Panc1 (cell line): Measurements from ENCODE around the gene TRERF1. TPM values are rescaled to one million over a fixed set of nuclear protein-coding genes. Genes with fewer than 3 reads are reported as not detected.

ENCODE experiments used
- ATAC-seq: fragments of 200-7000 bp; cut with Tn5 transposase; 2 replicates; pipeline ENCODE4 v1.9.1; 2020; ENCODE audit warnings: mild to moderate bottlenecking, moderate library complexity
- BruUV-seq: library from RNA; stranded (reverse); fragments of 400-500 nt; replicated peaks from 2 replicates; lab custom pipeline; 2021; lab: Mats Ljungman, UMichigan
- CTCF ChIA-PET: fragments of 300-600 bp; sonication (Branson Sonifier 250); formaldehyde crosslinking; loops from one replicate; lab custom pipeline; 2022; ENCODE audit warnings: antibody characterized with exemption; lab: Charles Lee
- POLR2A ChIA-PET: fragments of 300-600 bp; sonication (Branson Sonifier 250); formaldehyde crosslinking; loops from one replicate; lab custom pipeline; 2022; ENCODE audit warnings: antibody characterized with exemption; lab: Charles Lee
- DNase-seq: peaks from one replicate; pipeline ENCODE4 v3.0.0-alpha.2; 2010; ENCODE audit warnings: low read depth, low spot score
- H3K27ac ChIP-seq: 2 replicates; pipeline ENCODE4 v1.5.1; 2011; ENCODE audit warnings: mild to moderate bottlenecking, low read length, inconsistent platforms
- H3K27me3 ChIP-seq: fragments of 200-500 bp; sonication (Bioruptor generic); 2 replicates; pipeline ENCODE4 v1.6.0; 2014; ENCODE audit warnings: low read length, inconsistent platforms; ENCODE audit not compliant: control insufficient read depth, insufficient read depth
- H3K36me3 ChIP-seq: fragments of 200-500 bp; sonication (Bioruptor generic); 2 replicates; pipeline ENCODE4 v1.5.1; 2014; ENCODE audit warnings: inconsistent platforms, mild to moderate bottlenecking, low read length, moderate library complexity; ENCODE audit not compliant: control insufficient read depth, insufficient read depth
- H3K4me1 ChIP-seq: 2 replicates; pipeline ENCODE4 v1.5.1; 2011; ENCODE audit warnings: inconsistent platforms, mild to moderate bottlenecking, low read length, moderate library complexity; ENCODE audit not compliant: control insufficient read depth, insufficient read depth
- H3K4me3 ChIP-seq, 2 experiments: 2 replicates each; pipeline ENCODE4 v1.5.1; 2011 to 2012; ENCODE audit warnings: low read depth in 2 of 2, low read length in 2 of 2, mild to moderate bottlenecking in 2 of 2, inconsistent platforms in 1 of 2, moderate library complexity in 1 of 2
- H3K9me3 ChIP-seq: fragments of 200-500 bp; sonication (Bioruptor generic); 2 replicates; pipeline ENCODE4 v1.5.1; 2014; ENCODE audit warnings: low read depth, mild to moderate bottlenecking, inconsistent platforms, low read length, moderate library complexity; ENCODE audit not compliant: control insufficient read depth, insufficient read depth
- POLR2AphosphoS5 ChIP-seq: IDR thresholded peaks from 2 replicates; pipeline ENCODE4 v1.6.1; 2012; ENCODE audit warnings: mild to moderate bottlenecking, low read depth, low read length, moderate library complexity
- SIN3A ChIP-seq: IDR thresholded peaks from 2 replicates; pipeline ENCODE4 v1.6.1; 2012; ENCODE audit warnings: low read depth, mild to moderate bottlenecking, low read length, moderate library complexity, borderline replicate concordance; ENCODE audit not compliant: insufficient read depth
- TCF7L2 ChIP-seq: IDR thresholded peaks from 2 replicates; pipeline ENCODE4 v1.6.1; 2011; ENCODE audit warnings: mild to moderate bottlenecking, low read depth, low read length, inconsistent platforms
- in situ Hi-C: cut with HindIII; loops from 2 replicates; pipeline ENCODE4 v1.10.0; 2016; ENCODE audit warnings: low sequenced_read_pairs, low pct_unique_long_range_greater_than_20kb
- intact Hi-C: fragments of 100-400 bp; cut with micrococcal nuclease; formaldehyde crosslinking; loops from one replicate; pipeline ENCODE4 v1.10.0; 2022; ENCODE audit not compliant: unreplicated experiment
- total RNA-seq: library from RNA; stranded (reverse); gene quantifications from one replicate; pipeline ENCODE4 v1.2.1, GENCODE V29; 2021; ENCODE audit not compliant: unreplicated experiment
- TF ChIP-seq, protein P1 (sequence below), 2 experiments: IDR thresholded peaks; 2 replicates each; pipeline ENCODE4 v1.6.1; 2011 to 2012; ENCODE audit warnings: low read depth in 2 of 2, control low read depth in 1 of 2, low read length in 1 of 2, mild to moderate bottlenecking in 1 of 2, moderate library complexity in 1 of 2; ENCODE audit not compliant: insufficient read depth in 1 of 2
- TF ChIP-seq, protein P2 (sequence below): fragments of 450-650 bp; IDR thresholded peaks from 2 replicates; pipeline ENCODE4 v1.5.1; 2017; ENCODE audit warnings: mild to moderate bottlenecking

TRERF1 gene
- total RNA-seq, 1 experiment from 2014 or later: 30.6 TPM

GRCh38 chr6:42482174-42482573 lies 30.4 kb upstream of the TRERF1 start:
- intact Hi-C loops: no loop called here
- Histone ChIP-seq H3K4me3 (no peak overlapping the region), H3K36me3 (no peaks in the 10 kb centered on the region), H3K27me3 (no peaks in the 10 kb centered on the region), H3K9me3 (no peaks in the 10 kb centered on the region), H3K27ac (no peak overlapping the region), H3K4me1 (no peaks in the 10 kb centered on the region)
- BruUV-seq: no TSS peak
- ATAC-seq (no peak), DNase-seq (no peak)
- in situ Hi-C loops: no loop called here
- CTCF ChIA-PET: no interaction called here
- POLR2A ChIA-PET: no interaction called here
- TF ChIP-seq, protein P1, sequence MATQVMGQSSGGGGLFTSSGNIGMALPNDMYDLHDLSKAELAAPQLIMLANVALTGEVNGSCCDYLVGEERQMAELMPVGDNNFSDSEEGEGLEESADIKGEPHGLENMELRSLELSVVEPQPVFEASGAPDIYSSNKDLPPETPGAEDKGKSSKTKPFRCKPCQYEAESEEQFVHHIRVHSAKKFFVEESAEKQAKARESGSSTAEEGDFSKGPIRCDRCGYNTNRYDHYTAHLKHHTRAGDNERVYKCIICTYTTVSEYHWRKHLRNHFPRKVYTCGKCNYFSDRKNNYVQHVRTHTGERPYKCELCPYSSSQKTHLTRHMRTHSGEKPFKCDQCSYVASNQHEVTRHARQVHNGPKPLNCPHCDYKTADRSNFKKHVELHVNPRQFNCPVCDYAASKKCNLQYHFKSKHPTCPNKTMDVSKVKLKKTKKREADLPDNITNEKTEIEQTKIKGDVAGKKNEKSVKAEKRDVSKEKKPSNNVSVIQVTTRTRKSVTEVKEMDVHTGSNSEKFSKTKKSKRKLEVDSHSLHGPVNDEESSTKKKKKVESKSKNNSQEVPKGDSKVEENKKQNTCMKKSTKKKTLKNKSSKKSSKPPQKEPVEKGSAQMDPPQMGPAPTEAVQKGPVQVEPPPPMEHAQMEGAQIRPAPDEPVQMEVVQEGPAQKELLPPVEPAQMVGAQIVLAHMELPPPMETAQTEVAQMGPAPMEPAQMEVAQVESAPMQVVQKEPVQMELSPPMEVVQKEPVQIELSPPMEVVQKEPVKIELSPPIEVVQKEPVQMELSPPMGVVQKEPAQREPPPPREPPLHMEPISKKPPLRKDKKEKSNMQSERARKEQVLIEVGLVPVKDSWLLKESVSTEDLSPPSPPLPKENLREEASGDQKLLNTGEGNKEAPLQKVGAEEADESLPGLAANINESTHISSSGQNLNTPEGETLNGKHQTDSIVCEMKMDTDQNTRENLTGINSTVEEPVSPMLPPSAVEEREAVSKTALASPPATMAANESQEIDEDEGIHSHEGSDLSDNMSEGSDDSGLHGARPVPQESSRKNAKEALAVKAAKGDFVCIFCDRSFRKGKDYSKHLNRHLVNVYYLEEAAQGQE (IDR thresholded peaks at IDR 0.05; ENCODE audit: insufficient read depth in 1 of 2, low read depth in 2 of 2, low read length in 1 of 2): no peak
- TF ChIP-seq TCF7L2: no peak
- TF ChIP-seq POLR2AphosphoS5: no peak
- TF ChIP-seq, protein P2, sequence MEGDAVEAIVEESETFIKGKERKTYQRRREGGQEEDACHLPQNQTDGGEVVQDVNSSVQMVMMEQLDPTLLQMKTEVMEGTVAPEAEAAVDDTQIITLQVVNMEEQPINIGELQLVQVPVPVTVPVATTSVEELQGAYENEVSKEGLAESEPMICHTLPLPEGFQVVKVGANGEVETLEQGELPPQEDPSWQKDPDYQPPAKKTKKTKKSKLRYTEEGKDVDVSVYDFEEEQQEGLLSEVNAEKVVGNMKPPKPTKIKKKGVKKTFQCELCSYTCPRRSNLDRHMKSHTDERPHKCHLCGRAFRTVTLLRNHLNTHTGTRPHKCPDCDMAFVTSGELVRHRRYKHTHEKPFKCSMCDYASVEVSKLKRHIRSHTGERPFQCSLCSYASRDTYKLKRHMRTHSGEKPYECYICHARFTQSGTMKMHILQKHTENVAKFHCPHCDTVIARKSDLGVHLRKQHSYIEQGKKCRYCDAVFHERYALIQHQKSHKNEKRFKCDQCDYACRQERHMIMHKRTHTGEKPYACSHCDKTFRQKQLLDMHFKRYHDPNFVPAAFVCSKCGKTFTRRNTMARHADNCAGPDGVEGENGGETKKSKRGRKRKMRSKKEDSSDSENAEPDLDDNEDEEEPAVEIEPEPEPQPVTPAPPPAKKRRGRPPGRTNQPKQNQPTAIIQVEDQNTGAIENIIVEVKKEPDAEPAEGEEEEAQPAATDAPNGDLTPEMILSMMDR: no peak
- no peak for TF ChIP-seq SIN3A

- intact Hi-C loops (no loop called here), in situ Hi-C loops (no loop called here)
- BruUV-seq: no TSS peak
Measured at GRCh38 chr6:42471714-42472113, 20.0 kb upstream of the TRERF1 start.

More at GRCh38 chr6:42471714-42472113, 20.0 kb upstream of the TRERF1 start:
- H3K27me3 ChIP-seq: no peaks in the 10 kb centered on the region
- H3K36me3 ChIP-seq: no peaks in the 10 kb centered on the region
- no peaks in the 10 kb centered on the region for H3K4me1 ChIP-seq
- peaks cover 6% of the 10 kb centered on the region; the same call in 1 of the 2 replicates for H3K9me3 ChIP-seq
- no peak overlapping the region for H3K4me3 ChIP-seq
- ChIA-PET CTCF (no interaction called here), POLR2A (interaction anchor here (0.6 kb wide), 1 partner anchor 19 kb away, joined by 12 read pairs; no protein-coding TSS in a partner anchor)
- no peak overlapping the region for H3K27ac ChIP-seq
- no peak for ATAC-seq
- TF ChIP-seq TCF7L2 (no peak), SIN3A (no peak), POLR2AphosphoS5 (no peak)
- TF ChIP-seq, protein P2: no peak
- TF ChIP-seq, protein P1 (IDR thresholded peaks at IDR 0.05; ENCODE audit: insufficient read depth in 1 of 2, low read depth in 2 of 2, low read length in 1 of 2): no peak
- no peak for DNase-seq
